ENCODE results near the gene TBL3.
"Not testable (repeated sequence)": the region's sequence is repeated elsewhere in the genome, so short reads cannot be mapped to it uniquely, and the experiment has no call there.

Gene TBL3

GRCh38 chr16:2001035-2001434 lies 29.2 kb downstream of the TBL3 start:
- no peak for DNase-seq (ENCODE audit: low spot score)

DNA sequence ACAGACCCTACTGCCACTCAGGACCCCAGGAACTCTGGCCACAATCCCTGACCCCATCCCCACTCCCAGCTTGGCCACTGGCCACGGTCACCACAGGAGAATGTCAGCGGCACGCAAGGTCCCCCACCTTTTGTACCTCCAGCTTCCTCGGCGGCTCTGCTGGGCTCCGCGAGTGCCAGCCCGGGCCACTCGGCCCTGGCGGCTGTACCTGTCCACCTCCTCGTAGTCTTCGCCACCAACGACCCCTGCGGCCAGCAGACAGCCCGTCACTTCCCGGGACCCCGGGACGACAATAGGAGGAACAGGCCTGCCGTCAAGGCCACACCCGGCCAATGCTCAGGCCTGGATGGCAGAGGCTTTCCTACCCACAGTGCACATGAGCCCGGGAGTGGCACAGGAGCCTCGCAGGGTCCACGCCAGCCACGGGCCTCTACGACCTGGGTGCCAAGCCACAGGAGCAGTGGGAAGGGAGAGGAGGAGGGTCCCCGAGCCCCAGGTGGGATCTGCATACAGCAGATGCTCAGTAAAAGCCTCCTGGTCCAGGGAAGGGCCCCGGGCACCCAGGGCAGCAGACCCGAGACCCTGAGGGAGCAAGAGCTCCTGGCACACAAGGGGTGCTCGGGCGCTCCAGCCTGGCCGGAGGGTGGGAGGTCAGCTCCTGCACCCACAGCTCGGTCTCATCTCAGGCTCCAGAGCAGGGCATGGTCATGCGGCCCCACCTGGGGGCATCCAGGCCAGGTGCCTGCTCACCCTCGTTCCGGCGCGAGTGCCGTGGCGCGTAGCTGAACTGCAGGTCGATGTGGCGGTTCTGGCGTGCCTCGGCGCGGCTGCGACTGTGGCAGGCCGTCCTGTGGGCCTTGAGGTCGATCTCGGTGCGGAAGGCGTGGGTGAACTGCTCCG lies 29.9 kb downstream of the TBL3 start:
- DNase-seq (ENCODE audit: low spot score) = no peak

DNA sequence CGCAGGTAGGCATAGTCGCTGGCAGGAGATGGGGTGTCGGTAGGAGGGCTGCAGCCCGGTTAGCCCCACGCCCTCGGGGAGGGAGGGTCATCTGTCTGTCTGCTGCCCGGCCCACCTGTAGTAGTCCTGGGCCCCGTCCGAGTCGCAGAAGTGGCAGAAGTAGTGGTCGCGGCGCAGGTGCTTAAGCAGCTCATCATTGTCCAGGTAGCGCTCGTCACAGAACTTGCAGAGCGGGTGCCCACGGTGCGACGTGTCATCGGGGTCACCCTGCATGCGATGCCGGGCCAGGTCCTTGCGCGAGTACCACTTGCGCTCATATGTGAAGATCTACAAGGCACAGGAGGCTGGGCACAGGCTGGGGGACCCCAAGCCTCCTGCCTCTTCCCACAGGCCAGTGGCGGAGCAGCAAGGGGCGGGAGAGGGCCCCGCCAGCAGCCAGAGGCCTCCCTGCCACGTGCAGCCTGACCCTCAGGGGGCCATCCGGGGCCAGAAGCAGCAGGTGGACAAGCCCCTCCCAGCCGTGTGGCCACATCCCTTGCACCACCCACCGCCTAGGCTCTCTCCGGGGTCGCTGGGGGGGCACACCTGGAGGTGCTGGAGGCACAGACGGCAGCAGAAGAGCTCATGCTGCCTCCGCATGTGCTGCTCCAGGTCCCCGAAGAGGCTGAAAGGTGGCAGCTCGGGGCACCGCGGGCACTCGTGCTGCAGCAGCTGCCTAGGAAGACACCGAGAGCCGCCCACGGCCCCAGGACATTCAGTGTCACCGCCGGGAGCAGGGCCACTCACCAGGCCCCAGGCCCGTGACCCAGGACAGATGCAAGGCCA lies 30.8 kb downstream of the TBL3 start:
- DNase-seq (ENCODE audit: low spot score) = no peak

DNA sequence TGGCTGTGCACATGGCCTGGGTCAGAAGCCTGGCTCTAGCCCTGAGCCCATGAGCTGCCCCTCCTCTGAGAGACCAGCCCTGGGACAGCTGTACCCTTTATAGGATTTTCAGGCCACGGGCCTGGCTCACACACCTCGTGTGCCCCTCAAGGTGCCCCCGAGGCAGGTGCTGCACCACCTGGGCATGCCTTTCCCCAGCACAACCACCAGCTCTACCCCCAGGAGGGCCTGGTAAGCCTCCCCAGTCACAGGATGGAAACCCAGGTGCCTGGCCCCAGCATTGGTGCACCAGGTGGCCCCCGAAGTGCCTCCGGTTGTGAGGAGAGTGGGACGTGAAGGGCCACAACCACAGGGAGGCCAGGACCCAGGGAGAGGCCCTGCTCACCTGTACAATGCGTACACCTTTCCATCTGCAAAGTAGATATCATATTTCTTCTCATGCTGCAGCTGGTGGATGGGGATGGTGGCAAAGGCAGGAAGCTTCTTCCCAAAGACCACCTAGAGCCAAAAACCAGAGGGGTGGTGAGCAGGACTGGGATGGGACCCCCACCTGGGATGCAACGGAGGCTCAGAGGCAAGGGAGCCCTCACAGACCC lies 31.5 kb downstream of the TBL3 start:
- DNase-seq (ENCODE audit: low spot score) = no peak

- DNase-seq (ENCODE audit: low spot score) = peak; percentile 84
Observed at GRCh38 chr16:2003827-2004641, 32.2 kb downstream of the TBL3 start.

GRCh38 chr16:2004795-2005517 lies 33.1 kb downstream of the TBL3 start:
- no peak for DNase-seq (ENCODE audit: low spot score)

DNA sequence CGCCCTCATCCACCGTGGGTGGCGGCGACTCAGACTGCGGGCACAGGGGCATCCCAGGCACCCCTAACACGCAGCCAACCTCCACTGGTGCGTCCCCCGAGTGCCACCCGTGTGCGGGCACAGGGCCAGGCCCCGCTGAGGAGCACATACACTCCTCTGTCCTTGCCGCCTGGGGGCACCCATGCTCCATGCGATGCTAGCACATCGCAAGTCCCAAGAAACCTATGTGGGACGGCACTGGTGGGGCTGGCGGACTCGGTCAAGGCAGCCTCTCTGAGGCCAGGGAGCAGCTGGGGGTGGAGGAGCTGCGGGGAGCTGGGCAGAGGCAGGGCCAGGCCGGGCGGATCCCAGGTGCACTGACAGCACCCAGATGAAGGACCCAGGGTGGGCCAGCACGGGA lies 33.8 kb downstream of the TBL3 start:
- DNase-seq (ENCODE audit: low spot score) = no peak

DNA sequence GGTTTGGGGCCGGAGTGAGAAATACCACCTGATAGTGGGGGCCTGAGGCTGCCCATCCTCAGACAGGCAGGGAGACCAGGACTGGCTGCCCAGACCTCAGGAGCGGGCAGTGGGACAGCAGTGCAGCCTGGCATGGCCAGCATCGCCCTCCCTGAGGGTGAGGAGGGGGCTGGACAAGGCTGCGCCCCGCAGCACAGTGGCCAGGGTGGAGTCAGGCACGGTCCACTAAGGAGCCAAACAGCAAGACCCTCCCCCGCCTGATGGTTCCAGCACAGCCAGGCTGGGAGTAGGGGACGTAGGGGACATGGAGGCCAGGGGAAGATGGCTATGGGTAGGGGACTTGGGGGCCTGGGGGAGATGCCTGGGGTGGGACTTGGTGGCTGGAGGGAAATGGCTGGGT lies 34.5 kb downstream of the TBL3 start:
- DNase-seq (ENCODE audit: low spot score) = no peak

DNA sequence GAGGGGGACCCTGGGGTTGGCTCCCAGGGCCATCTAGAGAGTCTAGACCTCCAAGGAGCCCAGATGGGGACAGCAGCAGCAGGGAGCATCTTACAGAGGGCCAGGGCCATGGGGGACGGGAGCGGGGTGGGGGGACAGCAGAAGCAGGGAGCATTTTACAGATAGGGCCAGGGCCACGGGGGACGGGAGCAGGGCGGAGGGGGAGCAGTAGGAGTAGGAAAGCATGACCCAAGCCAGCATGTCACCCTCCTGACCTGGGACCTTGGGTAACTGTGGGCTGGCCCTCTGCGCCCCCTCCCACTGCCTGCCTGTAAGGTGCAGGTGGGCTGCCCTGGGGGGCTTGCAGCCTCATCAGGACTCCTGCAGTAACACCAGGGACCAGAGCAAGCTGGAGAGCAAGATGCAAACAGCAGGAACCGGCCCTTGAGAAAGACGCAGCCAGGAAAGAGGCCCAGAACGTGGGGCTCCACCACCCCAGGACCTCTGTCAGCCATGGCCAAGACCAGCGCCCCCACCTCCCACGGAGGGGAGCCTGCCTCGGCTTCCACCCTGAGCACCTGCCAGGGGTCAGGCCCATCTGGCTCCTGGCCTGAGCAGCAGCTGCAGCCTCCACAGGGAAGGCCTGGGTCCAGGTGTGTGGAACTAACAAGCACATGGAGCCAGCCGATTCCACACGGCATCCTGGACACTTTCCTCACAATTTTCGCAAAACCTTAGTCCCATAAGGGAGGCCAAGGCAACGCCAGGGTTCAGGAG lies 35.4 kb downstream of the TBL3 start:
- DNase-seq (ENCODE audit: low spot score) = no peak

DNA sequence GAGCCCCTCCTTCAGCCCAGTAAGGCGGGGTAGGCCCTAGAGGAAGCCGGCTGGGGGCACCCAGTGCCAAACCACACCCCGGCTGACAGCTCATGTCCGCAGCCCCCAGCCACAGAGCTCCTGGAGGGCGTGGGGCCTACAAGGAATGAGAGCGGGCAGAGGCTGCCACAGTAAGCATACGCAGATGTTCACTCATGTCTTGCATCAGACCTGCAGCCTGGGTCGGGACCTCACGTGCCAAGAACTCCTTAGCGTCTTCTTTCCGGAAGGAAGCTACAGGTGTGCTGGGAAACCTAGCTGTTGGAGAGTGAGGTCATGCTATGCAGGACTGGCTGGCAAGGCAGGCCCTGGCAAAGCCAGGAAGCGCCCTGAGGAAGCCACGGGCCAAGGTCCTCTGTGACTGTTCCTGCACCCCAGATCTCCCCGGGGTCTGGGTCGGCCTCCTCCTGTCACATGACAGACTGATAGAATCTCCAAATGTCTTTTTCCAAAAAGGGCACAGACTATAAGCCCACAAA lies 36.2 kb downstream of the TBL3 start:
- DNase-seq (ENCODE audit: low spot score) = no peak

DNA sequence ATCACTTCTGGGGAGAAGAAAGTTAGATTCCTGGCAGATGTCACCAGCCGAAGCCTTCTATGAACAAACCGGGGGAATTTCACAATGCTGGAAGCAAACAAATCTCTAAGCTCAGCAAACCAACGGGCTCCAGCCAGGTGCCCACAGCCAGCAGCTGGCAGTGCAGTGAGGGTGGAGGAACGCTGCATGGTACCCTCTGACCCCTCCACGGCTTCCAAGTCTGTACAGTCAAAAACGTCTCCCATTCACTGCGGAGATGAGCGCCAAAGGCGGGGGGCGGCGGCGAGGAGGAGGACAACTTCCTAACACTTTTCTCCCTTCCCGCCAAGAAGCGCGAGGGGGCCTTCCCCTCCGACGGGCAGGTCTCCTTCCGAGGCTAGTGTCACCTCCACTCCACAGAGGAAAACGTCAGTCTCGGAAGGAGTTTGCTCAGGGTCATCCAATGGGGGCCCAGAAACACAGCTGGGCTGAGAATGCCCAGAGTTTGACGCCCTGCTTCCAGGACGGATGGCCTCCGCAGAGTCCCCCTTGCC lies 36.8 kb downstream of the TBL3 start:
- no peak for DNase-seq (ENCODE audit: low spot score)

DNA sequence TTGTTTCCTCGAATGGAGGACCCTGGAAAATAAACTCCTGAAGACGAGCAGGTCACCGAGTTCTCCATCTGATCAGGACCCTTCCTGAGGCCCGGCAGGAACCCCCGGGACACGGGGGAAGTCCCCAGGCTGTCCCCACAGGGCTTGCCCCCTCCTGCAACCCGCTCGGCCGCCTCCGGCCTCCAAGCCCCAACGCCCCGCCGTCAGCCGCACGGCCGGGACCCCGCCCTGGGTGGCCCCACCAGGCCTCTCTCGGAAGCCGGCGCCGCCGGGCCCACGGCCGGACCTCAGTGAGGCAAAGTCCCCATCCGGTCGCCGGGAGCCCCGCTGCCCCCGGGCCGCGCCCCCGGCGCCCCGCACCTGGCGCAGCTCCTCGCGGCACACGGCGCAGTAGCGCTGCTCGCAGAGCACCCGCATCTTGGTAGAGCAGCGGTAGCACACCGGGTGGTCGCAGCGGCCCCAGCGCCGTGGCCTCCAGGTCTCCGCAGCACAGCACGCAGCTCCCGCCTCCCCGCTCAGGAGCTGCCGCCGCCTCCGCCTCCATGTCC lies 37.4 kb downstream of the TBL3 start:
- no peak for DNase-seq (ENCODE audit: low spot score)

DNA sequence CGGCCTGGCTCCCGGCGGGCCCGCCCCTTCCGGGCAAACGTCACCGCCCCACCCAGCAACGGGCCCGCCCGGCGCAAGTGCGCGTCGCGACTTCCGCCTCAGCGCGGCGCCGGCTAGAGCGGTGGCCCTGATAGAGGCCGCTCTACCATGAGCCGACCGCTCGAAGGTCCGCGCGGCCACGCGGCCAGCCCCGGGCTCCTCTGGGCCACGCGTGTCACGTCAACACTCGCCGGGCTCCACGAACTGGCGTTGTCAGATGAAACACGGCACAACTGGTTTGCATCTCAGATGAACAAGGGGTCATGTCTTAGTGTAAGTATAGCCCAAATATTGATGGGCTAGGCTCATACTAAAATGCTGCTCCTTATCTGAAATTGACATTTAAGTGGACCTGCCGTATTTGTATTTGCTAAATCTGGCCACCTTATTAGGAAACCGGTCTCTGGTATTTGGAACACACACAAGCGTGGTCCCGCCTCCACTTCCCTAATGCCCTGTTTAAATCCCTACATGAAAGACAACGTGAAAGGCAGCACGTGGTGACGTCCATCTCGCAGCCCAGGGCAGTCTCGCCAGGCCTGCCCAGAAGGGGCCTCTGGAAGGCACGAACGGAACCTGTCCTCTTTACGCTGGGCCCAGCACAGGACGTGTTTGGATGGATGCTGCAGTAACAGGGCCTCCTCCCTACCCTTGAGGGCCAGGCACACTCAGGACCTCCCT lies 38.1 kb downstream of the TBL3 start, which contains the start of gene ZNF598:
Gene ZNF598 (minus strand): TSS at position 31 of the 720 bp plus-strand sequence.
- DNase-seq (ENCODE audit: low spot score) = peak; percentile 83

GRCh38 chr16:2011726-2012125 lies 39.9 kb downstream of the TBL3 start:
- DNase-seq (ENCODE audit: low spot score) = not testable (repeated sequence)

DNA sequence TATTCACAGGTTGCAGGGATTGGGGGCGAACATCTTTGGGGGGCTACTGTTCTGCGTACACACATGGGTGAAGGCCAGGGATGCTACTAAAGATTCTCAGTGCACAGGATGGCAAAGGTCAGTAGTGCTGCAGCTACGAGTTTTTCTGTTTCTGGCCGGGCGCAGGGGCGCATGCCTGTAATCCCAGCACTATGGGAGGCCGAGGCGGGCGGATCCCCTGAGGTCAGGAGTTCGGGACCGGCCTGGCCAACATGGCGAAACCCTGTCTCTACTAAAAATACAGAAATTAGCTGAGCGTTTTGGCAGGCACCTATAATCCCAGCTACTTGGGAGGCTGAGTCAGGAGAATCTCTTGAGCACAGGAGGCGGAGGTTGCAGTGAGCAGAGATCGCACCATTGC lies 41.7 kb downstream of the TBL3 start:
- DNase-seq (ENCODE audit: low spot score) = no peak

DNA sequence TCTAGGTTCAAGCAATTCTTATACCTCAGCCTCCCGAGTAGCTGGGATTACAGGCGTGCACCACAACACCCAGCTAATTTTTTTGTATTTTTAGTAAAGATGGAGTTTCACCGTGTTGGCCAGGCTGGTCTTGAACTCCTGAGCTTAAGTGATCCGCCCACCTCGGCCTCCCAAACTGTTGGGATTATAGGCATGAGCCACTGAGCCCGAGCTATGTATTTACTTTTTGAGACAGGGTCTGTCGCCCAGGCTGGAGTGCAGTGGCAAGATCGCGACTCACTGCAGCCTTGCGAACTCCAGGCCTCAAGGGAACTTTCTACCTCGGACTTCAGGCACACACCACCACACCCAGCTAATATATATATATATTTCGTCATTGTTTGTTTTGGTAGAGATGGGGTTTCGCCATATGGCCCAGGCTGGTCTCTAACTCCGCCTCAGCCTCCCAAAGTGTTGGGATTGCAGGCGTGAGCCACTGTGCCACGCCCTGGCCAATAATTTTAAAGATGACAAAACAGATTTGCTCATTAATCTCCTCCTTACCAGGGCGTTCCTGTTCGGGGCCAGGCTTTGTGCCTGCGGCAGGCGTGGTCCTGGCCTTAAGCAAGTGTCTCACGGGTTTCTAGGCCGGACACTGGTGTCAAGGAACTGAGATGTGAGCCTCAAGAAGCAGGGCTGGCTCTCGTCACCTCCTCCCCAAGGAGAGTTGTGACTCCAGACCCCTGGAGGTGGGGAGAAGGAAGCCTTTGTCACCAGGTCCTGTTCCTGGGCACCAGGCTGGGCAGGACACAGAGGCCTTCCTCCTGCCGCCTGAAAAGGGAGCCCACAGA lies 43.5 kb downstream of the TBL3 start:
- no peak for DNase-seq (ENCODE audit: low spot score)

GRCh38 chr16:2015947-2016208 lies 44.0 kb downstream of the TBL3 start:
- DNase-seq (ENCODE audit: low spot score) = no peak

- no peak for DNase-seq (ENCODE audit: low spot score)
Observed at GRCh38 chr16:2016407-2016922, 44.6 kb downstream of the TBL3 start.
